WERI-Rb-1 (cell line): ENCODE measurements around the gene ARHGAP25.

Experiments used
- DNase-seq: peaks from one replicate; pipeline ENCODE4 v3.0.0-alpha.2; 2020
- H3K27ac ChIP-seq: fragments of 250-450 bp; sonication (Bioruptor Pico); 2 replicates; pipeline ENCODE4 v1.5.1; 2020; ENCODE audit warnings: mild to moderate bottlenecking, moderate library complexity
- H3K27me3 ChIP-seq: fragments of 250-450 bp; sonication (Bioruptor Pico); 2 replicates; pipeline ENCODE4 v1.5.1; 2021; ENCODE audit warnings: mild to moderate bottlenecking, low read depth, moderate library complexity; ENCODE audit not compliant: insufficient read depth, severe bottlenecking
- H3K36me3 ChIP-seq: fragments of 250-450 bp; sonication (Bioruptor Pico); 2 replicates; pipeline ENCODE4 v1.5.1; 2020; ENCODE audit warnings: mild to moderate bottlenecking, moderate library complexity
- H3K4me3 ChIP-seq: 2 replicates; pipeline ENCODE4 v1.5.1; 2011; ENCODE audit warnings: low read depth, mild to moderate bottlenecking, control low read depth, low read length
- H3K9me3 ChIP-seq: fragments of 250-450 bp; sonication (Bioruptor Pico); 2 replicates; pipeline ENCODE4 v1.5.1; 2021; ENCODE audit warnings: mild to moderate bottlenecking, moderate library complexity; ENCODE audit not compliant: severe bottlenecking
- CTCF ChIP-seq: IDR thresholded peaks from 2 replicates; pipeline ENCODE4 v1.5.1; 2011; ENCODE audit warnings: low read depth, mild to moderate bottlenecking, control low read depth, inconsistent platforms, low read length

The ARHGAP25 gene

GRCh38 chr2:68721482-68722101 lies 13.0 kb upstream of the ARHGAP25 start:
- TF ChIP-seq CTCF, result no peak

GRCh38 chr2:68722712-68723111 lies 11.9 kb upstream of the ARHGAP25 start:
- peak; percentile 53 for TF ChIP-seq CTCF

More at GRCh38 chr2:68721482-68722101, 13.0 kb upstream of the ARHGAP25 start:
- DNase-seq, result no peak
- Histone ChIP-seq H3K4me3 (no peak overlapping the region), H3K9me3 (no peaks in the 10 kb centered on the region), H3K27me3 (peaks cover 36% of the 10 kb centered on the region), H3K36me3 (no peaks in the 10 kb centered on the region), H3K27ac (no peak overlapping the region)

GRCh38 chr2:68723181-68723580 lies 11.4 kb upstream of the ARHGAP25 start:
- Histone ChIP-seq H3K4me3 (no peak overlapping the region), H3K36me3 (no peaks in the 10 kb centered on the region), H3K27ac (no peak overlapping the region), H3K9me3 (no peaks in the 10 kb centered on the region), H3K27me3 (peaks cover 42% of the 10 kb centered on the region)
- DNase-seq, result no peak
- no peak for TF ChIP-seq CTCF

More at GRCh38 chr2:68722712-68723111, 11.9 kb upstream of the ARHGAP25 start:
- no peak for DNase-seq
- Histone ChIP-seq H3K36me3 (no peaks in the 10 kb centered on the region), H3K9me3 (no peaks in the 10 kb centered on the region), H3K27me3 (peaks cover 40% of the 10 kb centered on the region), H3K27ac (no peak overlapping the region), H3K4me3 (no peak overlapping the region)

- Histone ChIP-seq H3K4me3 (no peak overlapping the region), H3K9me3 (no peaks in the 10 kb centered on the region), H3K27me3 (peaks cover 38% of the 10 kb centered on the region), H3K27ac (no peak overlapping the region), H3K36me3 (no peaks in the 10 kb centered on the region)
- no peak for TF ChIP-seq CTCF
- DNase-seq, result no peak
Observed at GRCh38 chr2:68726100-68726499, 8.5 kb upstream of the ARHGAP25 start.

GRCh38 chr2:68726608-68727367 lies 7.8 kb upstream of the ARHGAP25 start:
- H3K27ac ChIP-seq, result no peak overlapping the region
- H3K27me3 ChIP-seq, result peaks cover 43% of the 10 kb centered on the region
- no peak overlapping the region for H3K4me3 ChIP-seq
- H3K9me3 ChIP-seq, result no peaks in the 10 kb centered on the region
- no peaks in the 10 kb centered on the region for H3K36me3 ChIP-seq
- no peak for TF ChIP-seq CTCF
- no peak for DNase-seq
